ENCODE measurements around the gene CCL26.

DNA sequence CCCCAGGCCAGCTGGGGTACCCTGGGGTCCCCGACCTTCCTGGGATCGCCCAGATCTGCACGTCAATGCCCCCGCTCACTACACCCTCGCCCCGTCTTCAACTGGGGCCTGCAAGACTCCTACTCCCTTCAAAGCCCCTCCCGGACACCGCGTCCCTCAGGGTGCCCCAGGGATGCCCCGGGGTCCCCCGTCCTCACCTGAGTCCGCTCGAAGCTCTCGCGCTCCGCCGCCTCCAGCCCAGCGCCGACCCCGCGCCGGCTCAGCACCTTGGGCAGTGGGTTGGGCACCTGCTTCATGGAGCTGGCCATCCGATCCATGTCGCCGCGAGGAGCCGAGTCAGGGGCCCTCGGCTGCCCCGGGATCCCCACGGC lies 33.4 kb downstream of the CCL26 start, which contains the start of gene HIP1:
- TF ChIP-seq, protein P1, sequence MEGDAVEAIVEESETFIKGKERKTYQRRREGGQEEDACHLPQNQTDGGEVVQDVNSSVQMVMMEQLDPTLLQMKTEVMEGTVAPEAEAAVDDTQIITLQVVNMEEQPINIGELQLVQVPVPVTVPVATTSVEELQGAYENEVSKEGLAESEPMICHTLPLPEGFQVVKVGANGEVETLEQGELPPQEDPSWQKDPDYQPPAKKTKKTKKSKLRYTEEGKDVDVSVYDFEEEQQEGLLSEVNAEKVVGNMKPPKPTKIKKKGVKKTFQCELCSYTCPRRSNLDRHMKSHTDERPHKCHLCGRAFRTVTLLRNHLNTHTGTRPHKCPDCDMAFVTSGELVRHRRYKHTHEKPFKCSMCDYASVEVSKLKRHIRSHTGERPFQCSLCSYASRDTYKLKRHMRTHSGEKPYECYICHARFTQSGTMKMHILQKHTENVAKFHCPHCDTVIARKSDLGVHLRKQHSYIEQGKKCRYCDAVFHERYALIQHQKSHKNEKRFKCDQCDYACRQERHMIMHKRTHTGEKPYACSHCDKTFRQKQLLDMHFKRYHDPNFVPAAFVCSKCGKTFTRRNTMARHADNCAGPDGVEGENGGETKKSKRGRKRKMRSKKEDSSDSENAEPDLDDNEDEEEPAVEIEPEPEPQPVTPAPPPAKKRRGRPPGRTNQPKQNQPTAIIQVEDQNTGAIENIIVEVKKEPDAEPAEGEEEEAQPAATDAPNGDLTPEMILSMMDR (IDR thresholded peaks at IDR 0.05): no peak
- no peak for TF ChIP-seq POLR2A (IDR thresholded peaks at IDR 0.05)
- TF ChIP-seq EP300 (IDR thresholded peaks at IDR 0.05; ENCODE audit: low read depth): no peak
